K562 (cell line): ENCODE results near the gene FRG2. TPM values are rescaled to one million over a fixed set of nuclear protein-coding genes. Genes with fewer than 3 reads are reported as not detected.
"Not testable (repeated sequence)": the region's sequence is repeated elsewhere in the genome, so short reads cannot be mapped to it uniquely, and the experiment has no call there.

ENCODE experiments used
- ATAC-seq: fragments of 200-7000 bp; cut with Tn5 transposase; 3 replicates; pipeline ENCODE4 v1.9.1; 2020; ENCODE audit warnings: moderate library complexity
- Bru-seq: library from RNA; stranded (reverse); fragments of 400-500 nt; gene quantifications from one replicate; lab custom pipeline; 2021; lab: Mats Ljungman, UMichigan
- BruChase-seq, 2 experiments: library from RNA; stranded (reverse); fragments of 400-500 nt; gene quantifications; one replicate each; lab custom pipeline; 2021; lab: Mats Ljungman, UMichigan
- BruUV-seq: library from RNA; stranded (reverse); fragments of 400-500 nt; replicated peaks from 2 replicates; lab custom pipeline; 2021; lab: Mats Ljungman, UMichigan
- CTCF ChIA-PET: fragments of 300-600 bp; formaldehyde crosslinking; extraction: SDS; loops from one replicate; lab custom pipeline; 2021; ENCODE audit warnings: low intra/inter-chr PET ratio; lab: Yijun Ruan, JAX
- POLR2A ChIA-PET: fragments of 300-600, 350-650 bp; sonication (Branson Sonifier 250); formaldehyde crosslinking; extraction: SDS; loops from one replicate; lab custom pipeline; 2021; ENCODE audit warnings: antibody characterized with exemption, inconsistent platforms; lab: Yijun Ruan, JAX
- DNase-seq, 4 experiments: peaks; one replicate each; pipeline versions ENCODE4 v3.0.0 to v3.0.0-alpha.2; 2011 to 2018; ENCODE audit warnings: low spot score in 3 of 4, mixed read lengths in 3 of 4; ENCODE audit errors: extremely low read depth in 1 of 4
- FAIRE-seq: peaks from 2 replicates; lab custom pipeline; 2011; peaks lifted over from hg19 to GRCh38; lab: Jason Lieb, UNC
- H2AFZ ChIP-seq: 2 replicates; pipeline ENCODE4 v1.6.0; 2011; ENCODE audit warnings: low read depth, low read length, control low read depth, inconsistent platforms
- H3K27ac ChIP-seq: fragments of 200-600 bp; 3 replicates; pipeline ENCODE4 v1.8.0; 2011; ENCODE audit warnings: low read depth, mild to moderate bottlenecking, control low read depth, inconsistent platforms, low read length, moderate library complexity, mixed read lengths; ENCODE audit errors: extremely low read depth
- H3K27me3 ChIP-seq, 2 experiments: fragments of 300-600 bp in 1 of 2; 2 replicates in 1 of 2; 3 replicates in 1 of 2; pipeline versions ENCODE4 v1.6.0 to v1.8.0; 2011; ENCODE audit warnings: inconsistent platforms in 2 of 2, low read length in 2 of 2, mild to moderate bottlenecking in 1 of 2, mixed read lengths in 1 of 2, moderate library complexity in 1 of 2; ENCODE audit not compliant: control insufficient read depth in 2 of 2, insufficient read depth in 2 of 2
- H3K36me3 ChIP-seq: fragments of 300-600 bp; 3 replicates; pipeline ENCODE4 v1.8.0; 2011; ENCODE audit warnings: mild to moderate bottlenecking, low read length, inconsistent platforms; ENCODE audit not compliant: control insufficient read depth, insufficient read depth
- H3K4me1 ChIP-seq, 2 experiments: fragments of 200-600 bp in 1 of 2; replicated peaks in 1 of 2; 2 replicates in 1 of 2; 3 replicates in 1 of 2; pipeline versions ENCODE4 v1.5.1 to v1.8.0; 2011; ENCODE audit warnings: inconsistent platforms in 2 of 2, low read length in 2 of 2, mild to moderate bottlenecking in 1 of 2, mixed read lengths in 1 of 2, moderate library complexity in 1 of 2; ENCODE audit not compliant: control insufficient read depth in 2 of 2, insufficient read depth in 2 of 2
- H3K4me2 ChIP-seq: 2 replicates; pipeline ENCODE4 v1.6.1; 2011; ENCODE audit warnings: low read length, control low read depth, inconsistent platforms, mixed read lengths; ENCODE audit not compliant: insufficient read depth
- H3K4me3 ChIP-seq: fragments of 200-600 bp; sonication (generic), shearing (Covaris generic); 2 replicates; pipeline ENCODE4 v1.5.1; 2016; ENCODE audit warnings: control low read depth, inconsistent platforms
- H3K79me2 ChIP-seq: fragments of 200-600 bp; 3 replicates; pipeline ENCODE4 v1.8.0; 2011; ENCODE audit warnings: low read length, inconsistent platforms; ENCODE audit not compliant: control insufficient read depth, insufficient read depth
- H3K9ac ChIP-seq, 2 experiments: 2 replicates each; pipeline versions ENCODE4 v1.6.0 to v1.6.1; 2011; ENCODE audit warnings: low read depth in 2 of 2, low read length in 2 of 2, control low read depth in 1 of 2, inconsistent platforms in 1 of 2, mild to moderate bottlenecking in 1 of 2, mixed read lengths in 1 of 2; ENCODE audit not compliant: insufficient read depth in 1 of 2
- H3K9me1 ChIP-seq: one replicate; pipeline ENCODE4 v1.6.0; 2011; ENCODE audit warnings: inconsistent platforms, mild to moderate bottlenecking, low read length, moderate library complexity; ENCODE audit not compliant: control insufficient read depth, insufficient read depth
- H3K9me3 ChIP-seq: replicated peaks from 2 replicates; pipeline ENCODE4 v1.5.1; 2011; ENCODE audit warnings: low read depth, low read length, inconsistent platforms; ENCODE audit not compliant: control insufficient read depth, insufficient read depth
- H4K20me1 ChIP-seq: replicated peaks from 2 replicates; pipeline ENCODE4 v1.6.1; 2011; ENCODE audit warnings: low read length, inconsistent platforms, mixed read lengths; ENCODE audit not compliant: control insufficient read depth, insufficient read depth
- WGBS: fragments of 100-300 bp; shearing (Covaris generic); methylation state at CpG from one replicate; pipeline ENCODE4 v1.1.6; 2016; ENCODE audit warnings: low coverage, mixed read lengths; ENCODE audit not compliant: insufficient coverage; ENCODE audit errors: missing lambda C conversion rate; 5-methylcytosine and 5-hydroxymethylcytosine counted together
- in situ Hi-C: fragments of 300-500 bp; cut with MboI; formaldehyde crosslinking; loops from 4 replicates; pipeline ENCODE4 v1.15.0; 2018; ENCODE audit warnings: inconsistent platforms, mixed read lengths
- intact Hi-C: fragments of 100-400 bp; cut with micrococcal nuclease; formaldehyde crosslinking; loops from 2 replicates; pipeline ENCODE4 v1.14.2; 2022
- long read RNA-seq, 3 experiments: library from polyadenylated mRNA in 2 of 3; library from RNA in 1 of 3; unstranded in 2 of 3; stranded (forward) in 1 of 3; transcript quantifications; one replicate each; pipeline ENCODE4 v2.0.0, GENCODE V29; 2019 to 2022
- polyA minus RNA-seq, 3 experiments: library from RNA; depleted of rRNA, polyadenylated mRNA; stranded (reverse); fragments of >200 nt; gene quantifications; 2 replicates each; pipeline ENCODE4 v1.2.3, GENCODE V29; 2011
- polyA plus RNA-seq, 8 experiments: library from polyadenylated mRNA; depleted of rRNA in 4 of 8; stranded (reverse) in 5 of 8; unstranded in 3 of 8; fragments of >200 nt; fragmentation: Nextera tagmentation in 2 of 8; fragmentation: Illumina TruSeq in 1 of 8; extraction: Ambion mirVana in 2 of 8; extraction: Trizol in 1 of 8; gene quantifications; 2 replicates each; pipeline versions ENCODE4 v1.2.1 to v1.2.3, GENCODE V29; 2011 to 2014; ENCODE audit warnings: inconsistent platforms in 1 of 8, missing spikeins in 1 of 8
- total RNA-seq, 7 experiments: library from RNA; depleted of rRNA in 6 of 7; stranded (reverse); fragments of >200 nt in 6 of 7; fragmentation: Illumina TruSeq in 2 of 7; extraction: Trizol in 2 of 7; gene quantifications; 2 replicates each; pipeline versions ENCODE4 v1.2.1 to v1.2.3, GENCODE V29; 2011 to 2021; ENCODE audit warnings: low replicate concordance in 1 of 7

The FRG2 gene
- total RNA-seq (2011; cell fraction: chromatin; rRNA removed; ENCODE audit: low replicate concordance), result not detected in 2 replicates
- not detected in 2 replicates for total RNA-seq (2011; cell fraction: nucleolus; rRNA removed)
- total RNA-seq (2011; cell fraction: nucleoplasm; rRNA removed), result not detected in 2 replicates
- total RNA-seq (2014; rRNA removed), result 0.12 TPM in 1 of 2 replicates, not detected in the other
- total RNA-seq (2014; rRNA removed; fragmentation: Illumina TruSeq; extraction: Trizol), result 0.06 TPM in 1 of 2 replicates, not detected in the other
- total RNA-seq (2015; rRNA removed; fragmentation: Illumina TruSeq; extraction: Trizol), result 0.11 and 0.15 TPM in 2 replicates
- total RNA-seq (2021), result not detected in 2 replicates
- not detected in 2 replicates for polyA plus RNA-seq (2011; rRNA removed)
- polyA plus RNA-seq (2011; cell fraction: cytosol; rRNA removed), result not detected in 2 replicates
- polyA plus RNA-seq (2011; cell fraction: nucleus; rRNA removed), result not detected in 2 replicates
- polyA plus RNA-seq (2012), result 0.13 and 0.90 TPM in 2 replicates
- 0.07 TPM in 1 of 2 replicates, not detected in the other for polyA plus RNA-seq (2014; fragmentation: Illumina TruSeq; extraction: Trizol)
- polyA plus RNA-seq (2014; fragmentation: Nextera tagmentation; extraction: Ambion mirVana), result under 1 TPM; 0.08 to 0.13 TPM
- 0.12 TPM in 1 of 2 replicates, not detected in the other for polyA plus RNA-seq (2014; rRNA removed)
- not detected in 2 replicates for polyA minus RNA-seq (2011; rRNA and poly(A)+ RNA removed)
- not detected in 2 replicates for polyA minus RNA-seq (2011; cell fraction: cytosol; rRNA and poly(A)+ RNA removed)
- 0.13 TPM in 1 of 2 replicates, not detected in the other for polyA minus RNA-seq (2011; cell fraction: nucleus; rRNA and poly(A)+ RNA removed)
- percentile 16 among the genes with signal in this experiment for Bru-seq, nascent RNA
- percentile 23 among the genes with signal in this experiment for BruChase-seq, experiment 1, labeled RNA remaining after a 2-hour chase
- BruChase-seq, experiment 2, labeled RNA remaining after a 6-hour chase, result percentile 33 among the genes with signal in this experiment
- long read RNA-seq, experiment 1, result 0 reads
- long read RNA-seq, experiment 2, result 0 reads
- long read RNA-seq, experiment 3, result 0 reads

GRCh38 chr4:190027156-190027555 is at the start of gene FRG2:
FRG2 (minus strand) TSS chr4:190027256; CDS start chr4:190027204, 52 bp downstream.
- H4K20me1 ChIP-seq, H3K27ac ChIP-seq, H3K27me3 ChIP-seq, H3K4me1 ChIP-seq, CTCF ChIA-PET, BruUV-seq, H3K9me3 ChIP-seq, intact Hi-C loops, H3K4me2 ChIP-seq, H3K9ac ChIP-seq, DNase-seq, in situ Hi-C loops, H3K36me3 ChIP-seq, FAIRE-seq, H3K79me2 ChIP-seq, POLR2A ChIA-PET, H3K4me3 ChIP-seq, H2AFZ ChIP-seq, H3K9me1 ChIP-seq: not testable (repeated sequence)
- ATAC-seq, result peak; percentile 55; the same call in 2 of the 3 replicates
- WGBS, result no CpG with 5 or more reads among the region's 10 CpGs

GRCh38 chr4:190068351-190068750 is 41.3 kb upstream of the FRG2 start:
- H3K9ac ChIP-seq, in situ Hi-C loops, H3K36me3 ChIP-seq, H3K27ac ChIP-seq, intact Hi-C loops, H3K4me1 ChIP-seq, H3K9me3 ChIP-seq, POLR2A ChIA-PET, H2AFZ ChIP-seq, H3K4me3 ChIP-seq, H3K9me1 ChIP-seq, DNase-seq, CTCF ChIA-PET, H3K27me3 ChIP-seq, ATAC-seq, H3K4me2 ChIP-seq, FAIRE-seq, BruUV-seq, H4K20me1 ChIP-seq, H3K79me2 ChIP-seq: not testable (repeated sequence)
- WGBS, result 22% methylated on average over 29 of the region's 45 CpGs

GRCh38 chr4:190064805-190065204 is 37.7 kb upstream of the FRG2 start:
- intact Hi-C loops, H2AFZ ChIP-seq, H3K4me1 ChIP-seq, H3K36me3 ChIP-seq, POLR2A ChIA-PET, ATAC-seq, BruUV-seq, H3K9ac ChIP-seq, H3K27ac ChIP-seq, FAIRE-seq, H4K20me1 ChIP-seq, H3K9me1 ChIP-seq, H3K79me2 ChIP-seq, DNase-seq, H3K9me3 ChIP-seq, H3K27me3 ChIP-seq, H3K4me2 ChIP-seq, in situ Hi-C loops, CTCF ChIA-PET, H3K4me3 ChIP-seq: not testable (repeated sequence)
- WGBS, result 0% methylated on average over 3 of the region's 3 CpGs
